Measurements from ENCODE around the gene NFIA.

NFIA gene

GRCh38 chr1:61119085-61119484 is 36.7 kb downstream of the NFIA start:
- Histone ChIP-seq H3K9ac (ENCODE audit: low read length) (no peak overlapping the region), H3K9me3 (ENCODE audit: control insufficient read depth, low read length) (no peaks in the 10 kb centered on the region), H3K4ac (ENCODE audit: low read depth in 1 of 2, low read length in 2 of 2) (no peak overlapping the region), H2AK5ac (ENCODE audit: low read length, severe bottlenecking) (no peak overlapping the region), H2AFZ (ENCODE audit: low read depth, low read length) (no peak overlapping the region), H3K79me1 (replicated peaks; ENCODE audit: low read length, poor library complexity, severe bottlenecking) (peaks cover 8% of the 10 kb centered on the region), H3K4me2 (ENCODE audit: low read length, poor library complexity, severe bottlenecking) (no peak overlapping the region), H3K27ac (ENCODE audit: low read length, poor library complexity, severe bottlenecking) (no peak overlapping the region), H3K14ac (ENCODE audit: low read length in 2 of 2) (no peak overlapping the region), H2BK15ac (ENCODE audit: low read depth, poor library complexity, severe bottlenecking) (no peak overlapping the region), H3K27me3 (ENCODE audit: control insufficient read depth in 1 of 2, insufficient read depth in 1 of 2, low read length in 2 of 2) (no peaks in the 10 kb centered on the region), H2BK120ac (ENCODE audit: low read depth, low read length) (no peak overlapping the region), H2BK12ac (ENCODE audit: low read length in 2 of 2) (no peak overlapping the region), H3K36me3 (ENCODE audit: control insufficient read depth in 1 of 2, insufficient read depth in 2 of 2, low read depth in 1 of 2, low read length in 2 of 2) (no peaks in the 10 kb centered on the region), H3K4me3 (ENCODE audit: insufficient read depth in 1 of 2, low read depth in 1 of 2, low read length in 2 of 2) (no peak overlapping the region), H2BK5ac (ENCODE audit: low read depth, low read length, poor library complexity, severe bottlenecking) (no peak overlapping the region), H3K23ac (ENCODE audit: low read length in 2 of 2) (no peak overlapping the region), H4K91ac (ENCODE audit: low read length) (no peak overlapping the region), H3K4me1 (ENCODE audit: control insufficient read depth, insufficient read depth, low read depth, low read length) (no peaks in the 10 kb centered on the region), H4K8ac (ENCODE audit: low read length) (no peak overlapping the region), H3K18ac (ENCODE audit: low read depth in 1 of 2, low read length in 2 of 2) (no peak overlapping the region)
- no peak for DNase-seq
- 73% methylated on average over 1 of the region's 3 CpGs for WGBS

DNA sequence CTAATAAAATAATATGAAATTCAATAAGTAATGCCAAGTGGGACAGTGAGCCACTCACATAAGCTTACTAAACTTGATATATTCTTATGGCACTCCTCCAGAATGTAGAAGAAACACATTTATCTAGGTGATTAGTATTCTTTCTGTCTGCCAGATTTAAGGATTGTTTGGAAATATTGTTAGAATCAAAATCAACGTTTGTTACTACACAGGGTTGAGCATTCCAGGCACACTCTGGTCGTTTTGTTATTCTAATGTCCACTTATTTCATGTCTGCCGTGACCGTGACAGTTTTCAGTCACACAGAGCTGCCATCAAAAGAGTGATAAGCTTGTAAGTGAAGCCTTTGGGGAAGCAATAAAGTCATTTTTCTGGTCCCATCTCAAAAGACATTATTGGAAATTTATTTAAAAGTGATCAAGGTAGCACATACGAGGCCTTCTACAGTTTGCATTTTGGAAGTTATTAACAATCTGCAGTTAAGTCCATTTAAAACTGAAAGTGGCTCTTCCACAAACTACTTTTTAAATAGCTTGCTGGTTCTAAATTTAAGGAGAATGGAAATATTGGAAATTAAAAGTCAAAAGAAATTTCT is 38.0 kb downstream of the NFIA start:
- Histone ChIP-seq H3K9ac (ENCODE audit: low read length) (peak overlapping the region; percentile 82), H3K79me1 (replicated peaks; ENCODE audit: low read length, poor library complexity, severe bottlenecking) (peaks cover 8% of the 10 kb centered on the region), H2BK12ac (ENCODE audit: low read length in 2 of 2) (no peak overlapping the region), H3K9me3 (ENCODE audit: control insufficient read depth, low read length) (no peaks in the 10 kb centered on the region), H3K14ac (ENCODE audit: low read length in 2 of 2) (no peak overlapping the region), H2BK5ac (ENCODE audit: low read depth, low read length, poor library complexity, severe bottlenecking) (no peak overlapping the region), H2BK120ac (ENCODE audit: low read depth, low read length) (no peak overlapping the region), H2AK5ac (ENCODE audit: low read length, severe bottlenecking) (no peak overlapping the region), H3K4ac (ENCODE audit: low read depth in 1 of 2, low read length in 2 of 2) (no peak overlapping the region), H3K18ac (ENCODE audit: low read depth in 1 of 2, low read length in 2 of 2) (no peak overlapping the region), H2AFZ (ENCODE audit: low read depth, low read length) (no peak overlapping the region), H3K4me2 (ENCODE audit: low read length, poor library complexity, severe bottlenecking) (no peak overlapping the region), H3K36me3 (ENCODE audit: control insufficient read depth in 1 of 2, insufficient read depth in 2 of 2, low read depth in 1 of 2, low read length in 2 of 2) (no peaks in the 10 kb centered on the region), H4K91ac (ENCODE audit: low read length) (no peak overlapping the region), H4K8ac (ENCODE audit: low read length) (no peak overlapping the region), H3K4me1 (ENCODE audit: control insufficient read depth, insufficient read depth, low read depth, low read length) (no peaks in the 10 kb centered on the region), H2BK15ac (ENCODE audit: low read depth, poor library complexity, severe bottlenecking) (no peak overlapping the region), H3K23ac (ENCODE audit: low read length in 2 of 2) (no peak overlapping the region), H3K27ac (ENCODE audit: low read length, poor library complexity, severe bottlenecking) (no peak overlapping the region), H3K27me3 (ENCODE audit: control insufficient read depth in 1 of 2, insufficient read depth in 1 of 2, low read length in 2 of 2) (no peaks in the 10 kb centered on the region), H3K4me3 (ENCODE audit: insufficient read depth in 1 of 2, low read depth in 1 of 2, low read length in 2 of 2) (peak overlapping the region in 1 of 2 experiments; percentile 71)
- DNase-seq = no peak
- 57% methylated on average over 4 of the region's 5 CpGs for WGBS

- DNase-seq = peak; percentile 51
- H3K4me1 ChIP-seq (ENCODE audit: control insufficient read depth, insufficient read depth, low read depth, low read length) = no peaks in the 10 kb centered on the region
- H2AK5ac ChIP-seq (ENCODE audit: low read length, severe bottlenecking) = no peak overlapping the region
These were observed 38.6 kb downstream of the NFIA start for GRCh38 chr1:61120998-61121397.

DNA sequence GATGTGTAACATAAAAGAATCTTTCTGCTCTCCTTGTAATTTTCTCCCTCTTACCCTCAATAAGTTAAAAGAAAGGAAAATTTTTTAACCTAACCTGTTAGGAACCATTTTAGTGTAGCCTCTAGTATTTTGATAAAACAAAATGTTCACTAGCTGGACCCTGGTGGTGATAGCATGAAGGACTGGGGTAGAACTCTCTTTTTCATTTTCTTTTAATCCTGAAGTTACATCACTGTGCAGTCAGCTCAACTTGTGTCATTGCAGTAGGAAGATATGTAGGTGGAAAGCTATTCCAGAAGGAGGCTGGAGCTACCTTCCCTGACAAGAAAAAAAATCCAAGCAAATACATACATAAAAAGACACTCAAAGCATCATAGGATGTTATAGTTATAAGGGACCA is 39.3 kb downstream of the NFIA start:
- Histone ChIP-seq H4K91ac (ENCODE audit: low read length) (no peak overlapping the region), H2AFZ (ENCODE audit: low read depth, low read length) (no peak overlapping the region), H2BK12ac (ENCODE audit: low read length in 2 of 2) (no peak overlapping the region), H3K36me3 (ENCODE audit: control insufficient read depth in 1 of 2, insufficient read depth in 2 of 2, low read depth in 1 of 2, low read length in 2 of 2) (no peaks in the 10 kb centered on the region), H3K14ac (ENCODE audit: low read length in 2 of 2) (no peak overlapping the region), H4K8ac (ENCODE audit: low read length) (no peak overlapping the region), H3K4me3 (ENCODE audit: insufficient read depth in 1 of 2, low read depth in 1 of 2, low read length in 2 of 2) (no peak overlapping the region), H3K79me1 (replicated peaks; ENCODE audit: low read length, poor library complexity, severe bottlenecking) (peaks cover 8% of the 10 kb centered on the region), H3K9ac (ENCODE audit: low read length) (peak overlapping the region; percentile 82), H3K27ac (ENCODE audit: low read length, poor library complexity, severe bottlenecking) (no peak overlapping the region), H3K18ac (ENCODE audit: low read depth in 1 of 2, low read length in 2 of 2) (no peak overlapping the region), H3K4me1 (ENCODE audit: control insufficient read depth, insufficient read depth, low read depth, low read length) (no peaks in the 10 kb centered on the region), H3K9me3 (ENCODE audit: control insufficient read depth, low read length) (no peaks in the 10 kb centered on the region), H2BK120ac (ENCODE audit: low read depth, low read length) (no peak overlapping the region), H3K27me3 (ENCODE audit: control insufficient read depth in 1 of 2, insufficient read depth in 1 of 2, low read length in 2 of 2) (no peaks in the 10 kb centered on the region), H2AK5ac (ENCODE audit: low read length, severe bottlenecking) (no peak overlapping the region), H3K23ac (ENCODE audit: low read length in 2 of 2) (no peak overlapping the region), H3K4ac (ENCODE audit: low read depth in 1 of 2, low read length in 2 of 2) (no peak overlapping the region), H2BK5ac (ENCODE audit: low read depth, low read length, poor library complexity, severe bottlenecking) (no peak overlapping the region), H2BK15ac (ENCODE audit: low read depth, poor library complexity, severe bottlenecking) (no peak overlapping the region), H3K4me2 (ENCODE audit: low read length, poor library complexity, severe bottlenecking) (no peak overlapping the region)
- no peak for DNase-seq

More at GRCh38 chr1:61120998-61121397, 38.6 kb downstream of the NFIA start:
- Histone ChIP-seq H2BK120ac (ENCODE audit: low read depth, low read length) (no peak overlapping the region), H3K4me3 (ENCODE audit: insufficient read depth in 1 of 2, low read depth in 1 of 2, low read length in 2 of 2) (peak overlapping the region in 1 of 2 experiments; percentile 71), H3K27me3 (ENCODE audit: control insufficient read depth in 1 of 2, insufficient read depth in 1 of 2, low read length in 2 of 2) (no peaks in the 10 kb centered on the region), H3K4ac (ENCODE audit: low read depth in 1 of 2, low read length in 2 of 2) (no peak overlapping the region), H2AFZ (ENCODE audit: low read depth, low read length) (no peak overlapping the region), H4K8ac (ENCODE audit: low read length) (no peak overlapping the region), H4K91ac (ENCODE audit: low read length) (no peak overlapping the region), H3K9ac (ENCODE audit: low read length) (peak overlapping the region; percentile 82), H2BK12ac (ENCODE audit: low read length in 2 of 2) (no peak overlapping the region), H3K4me2 (ENCODE audit: low read length, poor library complexity, severe bottlenecking) (no peak overlapping the region), H3K23ac (ENCODE audit: low read length in 2 of 2) (no peak overlapping the region), H3K79me1 (replicated peaks; ENCODE audit: low read length, poor library complexity, severe bottlenecking) (peaks cover 8% of the 10 kb centered on the region), H3K14ac (ENCODE audit: low read length in 2 of 2) (no peak overlapping the region), H3K18ac (ENCODE audit: low read depth in 1 of 2, low read length in 2 of 2) (no peak overlapping the region), H3K36me3 (ENCODE audit: control insufficient read depth in 1 of 2, insufficient read depth in 2 of 2, low read depth in 1 of 2, low read length in 2 of 2) (no peaks in the 10 kb centered on the region), H2BK5ac (ENCODE audit: low read depth, low read length, poor library complexity, severe bottlenecking) (no peak overlapping the region), H3K27ac (ENCODE audit: low read length, poor library complexity, severe bottlenecking) (no peak overlapping the region), H3K9me3 (ENCODE audit: control insufficient read depth, low read length) (no peaks in the 10 kb centered on the region), H2BK15ac (ENCODE audit: low read depth, poor library complexity, severe bottlenecking) (no peak overlapping the region)
- 80% methylated on average over 2 of the region's 2 CpGs for WGBS

Measured in mesenchymal stem cell (in vitro differentiated cells and primary cell).